NCI-H187 (cell line): Measurements from ENCODE around the gene FAM156A.
"Not testable (repeated sequence)": the region's sequence is repeated elsewhere in the genome, so short reads cannot be mapped to it uniquely, and the experiment has no call there.

ENCODE experiments used
- DNase-seq, 2 experiments: peaks; one replicate each; lab custom pipeline; 2025; lab: John Stamatoyannopoulos, UW

The FAM156A gene

DNA sequence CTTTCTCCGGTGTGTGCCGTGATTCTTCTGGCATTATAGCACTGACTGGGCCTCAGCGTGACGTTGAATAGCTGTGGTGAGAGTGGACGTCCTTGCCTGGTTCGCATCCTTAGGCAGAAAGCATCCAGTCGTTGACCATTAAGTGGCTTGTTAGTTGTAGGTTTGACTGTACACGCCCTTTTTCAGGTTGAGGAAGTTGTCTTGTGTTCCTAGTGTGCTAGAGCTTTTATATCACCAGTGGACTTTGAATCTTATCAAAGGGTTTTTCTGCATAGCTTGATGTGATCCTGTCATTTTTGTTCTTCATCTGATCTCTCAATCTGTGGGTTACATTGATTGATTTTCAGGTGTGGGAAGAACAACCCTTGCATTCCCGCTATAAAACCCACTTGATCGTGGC, 52.8 kb downstream of the FAM156A start:
- not testable (repeated sequence) for DNase-seq
